Measurements from ENCODE around the gene DEGS2.

GRCh38 chr14:100102156-100102785, 57.2 kb downstream of the DEGS2 start:
- no peak for TF ChIP-seq POLR2A (IDR thresholded peaks at IDR 0.05; ENCODE audit: low read depth, low read length)
- no peak for TF ChIP-seq POLR2AphosphoS5 (IDR thresholded peaks at IDR 0.05; ENCODE audit: low read depth, low read length)
- no peak for TF ChIP-seq TAF1 (IDR thresholded peaks at IDR 0.05; ENCODE audit: borderline replicate concordance, low read depth, low read length)

All from GM12892 (cell line).